ENCODE measurements around the gene MTHFD1L.

The MTHFD1L gene

GRCh38 chr6:151015101-151015700 lies 149.7 kb downstream of the MTHFD1L start:
- DNase-seq (ENCODE audit: low read depth), result no peak

GRCh38 chr6:151016107-151016506 lies 150.6 kb downstream of the MTHFD1L start:
- DNase-seq (ENCODE audit: low read depth), result no peak

GRCh38 chr6:151018046-151018445 lies 152.5 kb downstream of the MTHFD1L start:
- DNase-seq (ENCODE audit: low read depth), result no peak

DNA sequence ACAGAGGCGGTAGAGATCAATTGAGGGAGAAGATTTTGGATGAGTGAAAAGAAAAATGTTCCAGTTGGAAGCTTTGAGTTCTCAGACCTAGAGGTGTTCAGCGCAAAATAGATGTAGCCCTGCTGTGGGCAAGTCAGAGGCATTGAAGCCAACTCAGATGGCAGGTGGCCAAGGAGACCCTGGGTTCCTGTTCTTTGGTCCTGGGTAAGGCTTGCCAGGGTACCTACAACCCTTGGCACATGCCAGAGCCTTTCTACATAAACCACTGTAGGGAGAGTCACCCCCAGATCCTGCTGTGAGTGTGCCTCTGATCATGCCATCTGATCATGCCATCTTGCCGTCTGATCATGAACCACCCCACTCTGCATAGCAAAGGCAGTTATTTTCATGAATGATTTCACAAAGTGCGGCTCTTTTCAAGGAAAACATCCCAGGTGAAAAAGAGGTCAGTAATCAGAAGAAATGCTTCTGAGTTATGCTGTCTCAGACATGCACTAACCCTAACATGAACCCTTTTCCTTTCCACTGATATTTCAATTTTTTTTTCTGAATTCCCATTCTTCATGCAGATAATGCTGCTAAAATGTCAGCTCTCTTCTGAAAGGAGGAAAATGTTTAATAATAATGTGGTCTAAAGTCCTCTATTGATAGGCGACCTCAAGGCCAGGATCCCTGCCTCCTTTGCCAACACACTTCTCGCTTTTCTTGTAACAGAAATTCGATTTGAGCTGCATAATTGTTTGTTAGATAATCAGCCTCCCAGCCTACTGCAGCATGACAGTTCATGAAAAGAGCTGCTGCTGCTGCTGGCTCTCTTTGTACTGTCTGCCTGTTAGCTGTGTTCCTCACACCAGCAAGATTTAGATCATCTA lies 153.6 kb downstream of the MTHFD1L start:
- no peak for DNase-seq (ENCODE audit: low read depth)

DNA sequence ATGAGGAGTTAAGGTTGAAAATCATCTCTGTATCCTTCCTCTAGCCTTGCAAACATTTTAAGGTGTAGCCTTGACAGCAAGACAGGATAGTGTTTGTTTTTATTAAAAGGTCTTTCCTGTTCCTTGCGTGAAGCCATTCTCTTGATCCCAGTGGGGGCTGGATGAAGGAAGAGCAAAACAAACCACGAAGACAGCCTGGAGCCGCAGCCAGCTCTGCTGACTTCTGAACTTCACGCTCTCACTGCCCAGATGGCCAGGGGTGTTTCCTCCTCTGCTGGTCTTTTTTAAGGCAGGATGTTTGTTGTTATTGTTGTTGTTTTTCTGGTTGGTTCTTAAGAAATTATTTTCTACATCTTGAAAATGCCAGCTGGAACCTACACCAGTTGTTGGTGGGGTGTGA lies 156.4 kb downstream of the MTHFD1L start:
- DNase-seq (ENCODE audit: low read depth), result peak; percentile 59

DNA sequence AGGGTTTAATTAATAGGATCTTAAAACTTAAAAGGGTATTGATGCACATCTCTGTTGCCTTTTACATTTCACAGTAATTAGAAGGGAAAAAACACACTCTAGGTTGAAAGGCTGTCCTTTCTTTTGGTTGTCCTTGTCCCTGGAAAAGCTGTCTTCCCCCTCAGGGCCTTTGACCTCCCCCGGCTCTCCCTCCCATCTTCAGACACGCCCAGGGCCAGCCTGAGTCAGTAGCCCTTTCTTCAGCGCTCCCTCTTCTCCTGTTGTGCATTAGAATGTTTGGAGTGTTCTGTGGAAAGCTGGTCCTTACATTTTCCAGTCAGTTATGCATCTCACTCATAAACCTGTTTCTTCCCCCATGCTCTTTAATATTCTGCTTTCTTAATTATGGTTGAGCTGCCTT lies 157.0 kb downstream of the MTHFD1L start:
- no peak for DNase-seq (ENCODE audit: low read depth)

GRCh38 chr6:151023342-151023741 lies 157.8 kb downstream of the MTHFD1L start:
- DNase-seq (ENCODE audit: low read depth), result no peak

GRCh38 chr6:151024597-151024996 lies 159.1 kb downstream of the MTHFD1L start:
- no peak for DNase-seq (ENCODE audit: low read depth)

DNA sequence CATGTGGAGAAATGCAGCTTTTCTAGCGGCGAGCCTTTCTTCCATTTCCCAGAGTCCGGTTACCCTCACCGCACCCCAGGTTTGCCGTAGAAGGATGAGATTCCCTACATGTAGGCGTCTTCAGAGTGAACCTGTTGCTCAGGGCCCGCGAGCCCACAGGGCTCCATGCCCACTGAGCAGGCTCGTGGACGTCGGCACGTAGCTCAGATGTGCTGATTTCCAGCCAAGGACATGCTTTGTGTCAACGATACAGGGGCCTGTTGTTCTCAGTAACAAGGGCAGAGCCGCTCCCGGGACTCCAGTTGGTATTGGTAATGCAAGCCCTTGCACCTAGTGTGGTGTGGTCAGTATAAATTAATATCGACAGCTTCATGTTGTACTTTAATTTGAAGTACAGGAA lies 159.6 kb downstream of the MTHFD1L start:
- DNase-seq (ENCODE audit: low read depth), result no peak

GRCh38 chr6:151026041-151026663 lies 160.7 kb downstream of the MTHFD1L start:
- DNase-seq (ENCODE audit: low read depth), result no peak

GRCh38 chr6:151027295-151027747 lies 161.8 kb downstream of the MTHFD1L start:
- DNase-seq (ENCODE audit: low read depth), result no peak

DNA sequence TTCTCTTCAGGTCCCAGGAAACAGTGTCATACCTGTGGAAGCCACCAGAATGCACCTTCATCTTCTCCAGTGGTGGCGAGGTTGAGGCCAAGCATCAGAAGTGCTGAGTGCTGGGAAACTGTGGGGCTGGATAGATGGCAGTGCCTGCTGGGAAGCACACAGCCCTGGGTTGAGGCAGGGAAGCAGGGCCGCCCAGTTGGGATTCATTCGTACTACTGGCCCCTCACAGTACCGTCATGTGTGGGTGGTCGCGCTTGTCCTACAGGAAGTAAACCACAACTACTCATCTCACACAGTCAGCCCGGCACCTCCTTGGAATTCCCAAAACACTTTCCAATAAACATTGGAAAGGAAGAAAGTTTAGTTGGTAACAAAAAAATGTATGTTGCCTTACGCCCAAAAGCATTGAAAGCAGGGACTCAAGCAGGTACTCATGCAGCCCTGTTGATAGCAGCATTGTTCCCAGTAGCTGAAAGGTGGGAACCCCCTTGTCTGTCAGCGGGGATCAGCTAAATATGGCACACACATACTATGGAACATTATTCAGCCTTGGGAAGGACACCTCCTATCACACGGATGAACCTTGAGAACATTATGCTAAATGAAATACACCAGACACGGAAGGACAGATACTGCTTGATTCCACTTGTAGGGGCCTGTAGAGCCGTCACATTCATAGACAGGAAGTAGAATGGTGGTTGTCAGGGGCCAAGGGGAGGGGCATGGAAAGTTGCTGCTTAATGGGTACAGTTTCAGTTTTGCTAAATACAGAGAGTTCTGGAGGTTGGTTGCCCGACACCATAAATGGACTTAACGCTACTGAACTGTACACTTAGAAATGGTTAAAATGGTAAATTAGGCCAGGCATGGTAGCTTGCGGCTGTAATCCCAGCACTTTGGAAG lies 162.7 kb downstream of the MTHFD1L start:
- no peak for DNase-seq (ENCODE audit: low read depth)

- no peak for DNase-seq (ENCODE audit: low read depth)
Measured at GRCh38 chr6:151029970-151030369, 164.5 kb downstream of the MTHFD1L start.

DNA sequence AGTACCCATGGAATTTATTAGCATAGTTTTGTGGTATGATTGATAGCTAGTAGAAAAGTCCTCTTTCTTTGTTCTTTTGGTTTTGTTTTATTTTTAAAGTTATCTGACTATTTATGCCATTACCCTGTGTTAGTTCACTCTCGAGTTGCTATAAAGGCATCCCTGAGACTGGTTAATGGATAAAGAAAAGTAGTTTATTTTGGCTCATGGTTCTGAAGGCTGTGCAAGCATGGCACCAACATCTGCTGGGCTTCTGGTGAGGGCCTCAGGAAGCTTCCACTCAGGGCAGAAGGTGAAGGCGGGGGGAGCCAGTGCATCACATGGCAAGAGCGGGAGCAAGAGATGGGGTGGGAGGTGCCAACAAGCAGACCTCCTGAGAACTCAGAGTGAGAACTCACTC lies 166.5 kb downstream of the MTHFD1L start:
- DNase-seq (ENCODE audit: low read depth), result no peak

- DNase-seq (ENCODE audit: low read depth), result no peak
Measured at GRCh38 chr6:151034825-151035781, 169.6 kb downstream of the MTHFD1L start.

GRCh38 chr6:151036211-151036721 lies 170.8 kb downstream of the MTHFD1L start:
- DNase-seq (ENCODE audit: low read depth), result peak; percentile 98

DNA sequence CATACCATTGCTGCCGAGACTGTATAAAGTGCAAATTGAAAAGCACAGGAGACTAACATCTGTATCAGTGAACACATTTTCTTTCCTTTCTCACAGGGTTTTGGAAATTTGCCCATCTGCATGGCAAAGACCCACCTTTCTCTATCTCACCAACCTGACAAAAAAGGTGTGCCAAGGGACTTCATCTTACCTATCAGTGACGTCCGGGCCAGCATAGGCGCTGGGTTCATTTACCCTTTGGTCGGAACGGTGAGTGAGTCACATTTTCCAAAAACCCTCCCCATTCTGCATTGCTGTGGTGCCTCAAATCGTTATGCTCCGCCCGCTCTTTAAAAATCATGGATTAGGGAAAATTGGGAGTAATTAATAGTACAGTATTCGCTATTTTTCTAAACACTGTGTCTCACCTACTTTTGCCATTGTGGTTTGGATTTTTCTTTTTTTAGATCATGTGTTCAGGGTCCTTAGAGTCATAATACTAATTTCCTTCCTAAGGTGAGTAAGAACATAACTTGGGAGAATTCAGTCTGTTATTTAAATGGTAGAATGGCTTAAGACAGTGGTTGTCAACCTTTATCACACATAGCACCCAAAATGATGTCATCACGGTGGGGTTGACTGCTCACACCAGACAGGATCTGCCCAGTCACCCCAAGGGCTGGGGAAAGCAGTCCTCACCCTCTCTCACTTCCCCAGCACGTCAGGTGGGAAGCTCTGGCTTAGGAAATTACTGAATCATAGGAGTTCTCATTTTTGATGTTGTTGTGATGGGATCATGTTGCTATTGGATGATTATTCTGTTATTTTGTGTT lies 171.6 kb downstream of the MTHFD1L start:
- DNase-seq (ENCODE audit: low read depth), result peak; percentile 69

DNA sequence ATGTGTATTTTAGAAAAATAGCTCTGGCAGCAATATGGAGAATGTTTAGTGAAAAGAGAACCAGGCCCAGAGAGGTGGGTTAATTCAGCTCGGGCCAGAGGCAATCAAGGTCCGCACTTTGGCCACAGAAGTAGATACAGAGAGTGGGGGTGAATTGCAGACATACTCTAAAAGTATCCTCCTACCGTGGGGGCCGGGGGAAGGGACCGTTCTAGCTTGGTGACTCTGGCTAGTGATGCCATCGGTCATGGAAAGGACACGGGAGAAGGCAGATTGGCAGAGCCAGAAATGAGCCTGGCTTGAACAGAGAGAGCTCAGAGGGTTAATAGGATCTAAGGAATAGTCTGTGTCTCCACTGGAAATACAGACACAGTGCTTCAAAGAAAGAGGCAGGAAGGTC lies 173.1 kb downstream of the MTHFD1L start:
- DNase-seq (ENCODE audit: low read depth), result no peak

GRCh38 chr6:151040888-151041521 lies 175.5 kb downstream of the MTHFD1L start:
- peak; percentile 97 for DNase-seq (ENCODE audit: low read depth)

All from iris pigment epithelial cell (primary cell).